ENCODE data around the gene KCNK4. TPM values are rescaled to one million over a fixed set of nuclear protein-coding genes. Genes with fewer than 3 reads are reported as not detected.

The KCNK4 gene
- total RNA-seq, 1 donor from 2014 or later: 0.22 TPM

DNA sequence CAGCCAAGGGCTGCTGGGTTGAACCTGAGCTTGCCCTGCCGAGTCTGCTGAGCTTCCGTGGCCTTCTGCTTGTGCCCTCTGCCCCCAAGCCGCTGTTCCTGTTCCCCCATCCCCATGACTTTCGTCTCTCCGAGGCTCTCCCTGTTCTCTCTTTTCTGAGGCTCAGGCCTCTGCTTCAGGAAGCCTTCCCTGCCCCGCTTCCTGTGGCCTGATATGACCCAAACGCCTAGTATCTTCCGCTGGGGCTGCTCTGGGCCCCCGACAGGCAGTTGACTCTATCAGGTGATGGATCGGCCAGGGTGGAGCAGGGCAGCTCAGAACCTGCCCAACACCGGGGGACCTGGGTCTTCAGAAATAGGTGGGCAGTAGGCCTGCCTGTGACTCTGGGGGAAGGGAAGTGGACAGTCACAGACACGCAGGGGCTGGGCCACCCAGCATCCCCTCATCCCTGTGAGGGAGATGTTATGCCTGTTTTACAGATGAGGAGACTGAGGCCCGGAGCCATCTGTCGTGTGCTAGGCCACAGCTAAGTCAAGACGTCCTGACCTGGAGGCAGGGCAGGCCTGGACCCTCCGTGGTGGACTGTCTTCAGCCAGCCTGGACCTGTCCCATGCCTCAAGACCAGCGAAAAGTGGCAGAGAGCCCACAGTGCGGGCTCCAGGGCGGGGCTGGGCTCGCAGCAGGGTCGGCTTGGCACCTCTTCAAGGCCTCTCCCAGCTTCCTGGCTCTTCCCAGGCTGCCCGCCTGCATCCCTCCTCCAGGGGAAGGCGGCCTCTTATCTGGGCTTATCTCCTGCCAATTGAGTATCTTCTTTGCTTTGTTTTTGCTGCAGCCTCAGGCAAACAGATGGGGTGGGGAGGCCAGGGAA, 22.8 kb upstream of the KCNK4 start:
- peaks cover 26% of the 10 kb centered on the region for H3K4me1 Mint-ChIP-seq (ENCODE audit: low read depth)
- no peaks in the 10 kb centered on the region for H3K9me3 Mint-ChIP-seq (ENCODE audit: low read depth)
- peak overlapping the region; percentile 99 for H3K27ac Mint-ChIP-seq (ENCODE audit: unreplicated experiment)
- TF ChIP-seq, protein P1, sequence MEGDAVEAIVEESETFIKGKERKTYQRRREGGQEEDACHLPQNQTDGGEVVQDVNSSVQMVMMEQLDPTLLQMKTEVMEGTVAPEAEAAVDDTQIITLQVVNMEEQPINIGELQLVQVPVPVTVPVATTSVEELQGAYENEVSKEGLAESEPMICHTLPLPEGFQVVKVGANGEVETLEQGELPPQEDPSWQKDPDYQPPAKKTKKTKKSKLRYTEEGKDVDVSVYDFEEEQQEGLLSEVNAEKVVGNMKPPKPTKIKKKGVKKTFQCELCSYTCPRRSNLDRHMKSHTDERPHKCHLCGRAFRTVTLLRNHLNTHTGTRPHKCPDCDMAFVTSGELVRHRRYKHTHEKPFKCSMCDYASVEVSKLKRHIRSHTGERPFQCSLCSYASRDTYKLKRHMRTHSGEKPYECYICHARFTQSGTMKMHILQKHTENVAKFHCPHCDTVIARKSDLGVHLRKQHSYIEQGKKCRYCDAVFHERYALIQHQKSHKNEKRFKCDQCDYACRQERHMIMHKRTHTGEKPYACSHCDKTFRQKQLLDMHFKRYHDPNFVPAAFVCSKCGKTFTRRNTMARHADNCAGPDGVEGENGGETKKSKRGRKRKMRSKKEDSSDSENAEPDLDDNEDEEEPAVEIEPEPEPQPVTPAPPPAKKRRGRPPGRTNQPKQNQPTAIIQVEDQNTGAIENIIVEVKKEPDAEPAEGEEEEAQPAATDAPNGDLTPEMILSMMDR (IDR thresholded peaks at IDR 0.05): no peak
- H3K36me3 Mint-ChIP-seq (ENCODE audit: low read depth): peaks cover 8% of the 10 kb centered on the region
- H3K27me3 Mint-ChIP-seq (ENCODE audit: low read depth): no peaks in the 10 kb centered on the region
- DNase-seq (ENCODE audit: low spot score): no peak
- peak overlapping the region; percentile 91 for H3K4me3 Mint-ChIP-seq (ENCODE audit: unreplicated experiment)

DNA sequence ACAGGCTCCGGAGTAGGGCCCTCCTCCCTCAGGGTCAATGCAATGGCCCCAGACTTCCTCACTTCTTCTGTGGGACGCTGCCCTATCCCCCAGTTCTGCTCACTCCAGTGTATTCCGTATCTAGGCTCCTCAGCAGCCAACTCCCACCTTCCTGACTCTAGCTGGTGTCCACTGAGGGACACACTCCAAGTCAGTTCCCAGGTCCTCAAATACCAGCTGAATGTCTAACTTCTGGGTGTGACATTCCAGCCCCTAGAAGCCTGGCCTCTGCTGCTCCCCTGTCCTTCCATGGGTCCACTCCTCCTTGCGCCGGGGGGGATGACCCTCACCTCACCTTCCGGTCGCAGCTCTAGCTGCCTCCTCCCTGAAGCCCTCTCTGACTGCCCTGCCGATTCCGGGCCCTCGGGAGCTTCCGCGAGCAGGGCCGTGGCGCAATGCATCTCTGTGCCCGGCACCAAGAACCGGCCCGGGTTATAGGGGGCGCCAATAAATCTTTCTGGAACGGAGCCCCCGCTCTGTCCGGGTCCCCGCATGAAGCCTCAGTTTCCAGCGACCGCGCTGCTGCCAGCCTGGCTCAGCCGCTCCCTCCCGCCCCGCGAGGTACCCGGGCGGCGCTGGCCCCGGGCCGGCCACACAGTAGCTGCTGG, 22.1 kb upstream of the KCNK4 start:
- peaks cover 25% of the 10 kb centered on the region for H3K4me1 Mint-ChIP-seq (ENCODE audit: low read depth)
- peak overlapping the region; percentile 91 for H3K4me3 Mint-ChIP-seq (ENCODE audit: unreplicated experiment)
- peak overlapping the region; percentile 99 for H3K27ac Mint-ChIP-seq (ENCODE audit: unreplicated experiment)
- DNase-seq (ENCODE audit: low spot score): no peak
- TF ChIP-seq, protein P1 (IDR thresholded peaks at IDR 0.05): no peak
- no peaks in the 10 kb centered on the region for H3K9me3 Mint-ChIP-seq (ENCODE audit: low read depth)
- H3K27me3 Mint-ChIP-seq (ENCODE audit: low read depth): no peaks in the 10 kb centered on the region
- peaks cover 6% of the 10 kb centered on the region for H3K36me3 Mint-ChIP-seq (ENCODE audit: low read depth)

GRCh38 chr11:64269540-64270220, 21.4 kb upstream of the KCNK4 start:
- Mint-ChIP-seq H3K27ac (ENCODE audit: unreplicated experiment) (peak overlapping the region; percentile 99), H3K4me1 (ENCODE audit: low read depth) (peaks cover 25% of the 10 kb centered on the region), H3K27me3 (ENCODE audit: low read depth) (no peaks in the 10 kb centered on the region), H3K9me3 (ENCODE audit: low read depth) (no peaks in the 10 kb centered on the region), H3K36me3 (ENCODE audit: low read depth) (peaks cover 6% of the 10 kb centered on the region), H3K4me3 (ENCODE audit: unreplicated experiment) (peak overlapping the region; percentile 91)
- TF ChIP-seq, protein P1 (IDR thresholded peaks at IDR 0.05): peak; percentile 66
- no peak for DNase-seq (ENCODE audit: low spot score)

GRCh38 chr11:64275031-64275800, 15.9 kb upstream of the KCNK4 start:
- H3K4me1 Mint-ChIP-seq (ENCODE audit: low read depth): peaks cover 19% of the 10 kb centered on the region
- H3K27me3 Mint-ChIP-seq (ENCODE audit: low read depth): no peaks in the 10 kb centered on the region
- H3K36me3 Mint-ChIP-seq (ENCODE audit: low read depth): peaks cover 6% of the 10 kb centered on the region
- TF ChIP-seq, protein P1 (IDR thresholded peaks at IDR 0.05): no peak
- no peak for DNase-seq (ENCODE audit: low spot score)
- no peaks in the 10 kb centered on the region for H3K9me3 Mint-ChIP-seq (ENCODE audit: low read depth)
- no peak overlapping the region for H3K27ac Mint-ChIP-seq (ENCODE audit: unreplicated experiment)
- no peak overlapping the region for H3K4me3 Mint-ChIP-seq (ENCODE audit: unreplicated experiment)

Measured in chondrocyte (in vitro differentiated cells).